Kidney capillary endothelial cell (primary cell): ENCODE results near the gene CYP2E1.
"Not testable (repeated sequence)": the region's sequence is repeated elsewhere in the genome, so short reads cannot be mapped to it uniquely, and the experiment has no call there.

Source experiments
- DNase-seq: peaks from one replicate; pipeline ENCODE4 v3.0.0-alpha.2; 2018; ENCODE audit warnings: low spot score

CYP2E1 gene

GRCh38 chr10:133526957-133527588 lies at the start of gene CYP2E1:
CYP2E1 (plus strand) TSS chr10:133527363; CDS start chr10:133527396, 33 bp downstream.
- no peak for DNase-seq

GRCh38 chr10:133481086-133481643 lies 46.0 kb upstream of the CYP2E1 start:
- DNase-seq = no peak

GRCh38 chr10:133481657-133482056 lies 45.5 kb upstream of the CYP2E1 start:
- no peak for DNase-seq

- no peak for DNase-seq
Measured at GRCh38 chr10:133484818-133485217, 42.3 kb upstream of the CYP2E1 start.

GRCh38 chr10:133487085-133487484 lies 40.1 kb upstream of the CYP2E1 start:
- DNase-seq = no peak

- no peak for DNase-seq
Measured at GRCh38 chr10:133488354-133488753, 38.8 kb upstream of the CYP2E1 start.

GRCh38 chr10:133489816-133490588 lies 37.2 kb upstream of the CYP2E1 start:
- no peak for DNase-seq

GRCh38 chr10:133493562-133493961 lies 33.6 kb upstream of the CYP2E1 start:
- DNase-seq = not testable (repeated sequence)

GRCh38 chr10:133497363-133497762 lies 29.8 kb upstream of the CYP2E1 start:
- DNase-seq = not testable (repeated sequence)

- not testable (repeated sequence) for DNase-seq
Measured at GRCh38 chr10:133499176-133499575, 28.0 kb upstream of the CYP2E1 start.

- not testable (repeated sequence) for DNase-seq
Measured at GRCh38 chr10:133500897-133501296, 26.3 kb upstream of the CYP2E1 start.

GRCh38 chr10:133509700-133510099 lies 17.5 kb upstream of the CYP2E1 start:
- no peak for DNase-seq

GRCh38 chr10:133511408-133511807 lies 15.8 kb upstream of the CYP2E1 start:
- no peak for DNase-seq

- DNase-seq = no peak
Measured at GRCh38 chr10:133511907-133512528, 15.1 kb upstream of the CYP2E1 start.

GRCh38 chr10:133515471-133515870 lies 11.7 kb upstream of the CYP2E1 start:
- DNase-seq = no peak

- no peak for DNase-seq
Measured at GRCh38 chr10:133516057-133516456, 11.1 kb upstream of the CYP2E1 start.

- not testable (repeated sequence) for DNase-seq
Measured at GRCh38 chr10:133518517-133518916, 8.6 kb upstream of the CYP2E1 start.

- peak; percentile 21 for DNase-seq
Measured at GRCh38 chr10:133520193-133520738, 6.9 kb upstream of the CYP2E1 start.

GRCh38 chr10:133523631-133524203 lies 3.4 kb upstream of the CYP2E1 start:
- no peak for DNase-seq

GRCh38 chr10:133525444-133525843 lies 1.7 kb upstream of the CYP2E1 start:
- DNase-seq = no peak

- no peak for DNase-seq
Measured at GRCh38 chr10:133527771-133528271, 658 bp downstream of the CYP2E1 start.

GRCh38 chr10:133528296-133528844 lies 1.2 kb downstream of the CYP2E1 start:
- DNase-seq = no peak
